ENCODE measurements around the gene MPHOSPH6. TPM values are rescaled to one million over a fixed set of nuclear protein-coding genes. Genes with fewer than 3 reads are reported as not detected.
A peak's percentile ranks its signal among the peaks of the same experiment; 100 is the strongest.
"Not testable (repeated sequence)": the region's sequence is repeated elsewhere in the genome, so short reads cannot be mapped to it uniquely, and the experiment has no call there.

MPHOSPH6 gene
- total RNA-seq, 4 donors from 2014 or later: 5.0 to 47.7 (median 32.4) TPM; not detected in 1

DNA sequence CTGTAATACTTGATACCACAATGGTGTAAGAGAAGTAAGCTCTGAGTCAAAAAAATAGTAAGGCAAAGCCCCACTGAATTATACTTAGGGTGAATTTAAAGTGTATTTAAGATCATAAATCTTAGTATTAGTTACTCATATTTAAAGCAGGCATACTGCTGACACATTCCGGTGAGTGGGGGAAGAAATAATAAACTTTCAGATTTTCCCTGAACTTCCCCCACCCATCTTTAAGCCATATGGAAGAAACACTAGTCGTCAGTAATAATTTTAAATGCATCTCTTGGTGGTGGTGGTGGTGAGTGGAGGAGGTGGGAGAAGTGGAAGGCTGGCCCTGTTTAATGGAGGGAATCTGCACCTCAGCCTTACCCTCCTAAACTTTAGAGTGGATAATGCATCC lies 20.5 kb downstream of the MPHOSPH6 start:
- no peaks in the 10 kb centered on the region for H3K9me3 ChIP-seq
- H3K27me3 ChIP-seq: no peaks in the 10 kb centered on the region
- intact Hi-C loops (cut with DNase I; ENCODE audit: low total_unique reads) (no loop called here), in situ Hi-C loops (cut with MboI; ENCODE audit: low pct_ligation_motif_present in 1 of 4, low pct_unique_long_range_greater_than_20kb in 1 of 4, low sequenced_read_pairs in 3 of 4) (no loop called here)
- DNase-seq: no peak
- peaks cover 0 to 2% (median 0%) of the 10 kb centered on the region in 4 donors for H3K36me3 ChIP-seq
- H3K4me1 ChIP-seq: peaks cover 0 to 19% (median 8%) of the 10 kb centered on the region in 4 donors
- H3K27ac ChIP-seq: no peak overlapping the region
- no peak overlapping the region for H3K4me3 ChIP-seq
- TF ChIP-seq POLR2AphosphoS5 (IDR thresholded peaks at IDR 0.05) (no peak), EP300 (IDR thresholded peaks at IDR 0.05; ENCODE audit: low read depth) (no peak), POLR2A (IDR thresholded peaks at IDR 0.05) (no peak)
- TF ChIP-seq, protein P1, sequence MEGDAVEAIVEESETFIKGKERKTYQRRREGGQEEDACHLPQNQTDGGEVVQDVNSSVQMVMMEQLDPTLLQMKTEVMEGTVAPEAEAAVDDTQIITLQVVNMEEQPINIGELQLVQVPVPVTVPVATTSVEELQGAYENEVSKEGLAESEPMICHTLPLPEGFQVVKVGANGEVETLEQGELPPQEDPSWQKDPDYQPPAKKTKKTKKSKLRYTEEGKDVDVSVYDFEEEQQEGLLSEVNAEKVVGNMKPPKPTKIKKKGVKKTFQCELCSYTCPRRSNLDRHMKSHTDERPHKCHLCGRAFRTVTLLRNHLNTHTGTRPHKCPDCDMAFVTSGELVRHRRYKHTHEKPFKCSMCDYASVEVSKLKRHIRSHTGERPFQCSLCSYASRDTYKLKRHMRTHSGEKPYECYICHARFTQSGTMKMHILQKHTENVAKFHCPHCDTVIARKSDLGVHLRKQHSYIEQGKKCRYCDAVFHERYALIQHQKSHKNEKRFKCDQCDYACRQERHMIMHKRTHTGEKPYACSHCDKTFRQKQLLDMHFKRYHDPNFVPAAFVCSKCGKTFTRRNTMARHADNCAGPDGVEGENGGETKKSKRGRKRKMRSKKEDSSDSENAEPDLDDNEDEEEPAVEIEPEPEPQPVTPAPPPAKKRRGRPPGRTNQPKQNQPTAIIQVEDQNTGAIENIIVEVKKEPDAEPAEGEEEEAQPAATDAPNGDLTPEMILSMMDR (IDR thresholded peaks at IDR 0.05): no peak
- WGBS, 2 donors (ENCODE audit: low coverage in 1 of 2): 88 to 92% methylated on average over 2 of the region's 2 CpGs

DNA sequence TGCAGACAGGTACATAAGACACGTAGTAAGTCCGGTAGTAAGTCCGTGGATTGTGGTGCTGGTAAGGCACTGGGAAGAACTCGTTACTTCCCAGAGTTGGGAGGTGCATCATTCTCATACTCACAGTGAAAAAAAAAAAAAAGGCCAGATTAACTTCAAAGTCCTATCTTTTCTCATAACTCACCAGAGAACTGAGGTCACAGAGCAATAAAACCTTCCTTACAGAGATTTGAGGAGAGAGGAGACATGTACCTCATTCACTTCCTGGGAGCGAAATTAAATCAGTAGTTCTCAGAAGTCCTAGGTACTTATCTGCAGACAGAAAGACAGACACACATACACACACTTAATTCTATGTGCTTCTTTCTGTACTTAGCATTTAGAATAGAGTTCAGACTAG lies 22.5 kb downstream of the MPHOSPH6 start:
- intact Hi-C loops (cut with DNase I; ENCODE audit: low total_unique reads): no loop called here

DNA sequence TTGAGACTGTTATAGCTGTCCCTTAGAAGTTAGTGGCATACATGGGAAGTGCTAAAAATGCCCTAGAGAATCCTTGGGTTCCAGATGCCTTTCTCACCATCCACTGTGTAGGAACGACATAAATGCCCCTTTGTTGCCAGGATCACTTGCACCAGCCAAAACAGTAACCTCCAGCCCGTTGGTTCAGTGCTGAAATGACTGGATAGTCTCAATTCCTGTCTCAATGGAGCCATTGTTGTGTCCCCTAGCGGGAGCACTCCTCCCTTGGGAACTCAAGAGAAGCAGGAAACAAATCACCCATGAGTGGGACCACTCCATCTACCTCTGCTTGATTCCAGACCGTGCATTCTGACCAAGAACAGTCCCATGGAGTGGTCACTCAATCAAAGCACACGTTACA lies 23.1 kb downstream of the MPHOSPH6 start:
- 74 to 88% methylated on average over 4 to 5 of the region's 5 CpGs for whole genome bisulfite sequencing, 2 donors (ENCODE audit: low coverage in 1 of 2)
- in situ Hi-C loops (cut with MboI; ENCODE audit: low pct_ligation_motif_present in 1 of 4, low pct_unique_long_range_greater_than_20kb in 1 of 4, low sequenced_read_pairs in 3 of 4): no loop called here
- no peak for DNase-seq

More for the DNA sequence above, 22.5 kb downstream of the MPHOSPH6 start:
- Histone ChIP-seq H3K36me3 (peaks cover 0 to 2% (median 0%) of the 10 kb centered on the region in 4 donors), H3K27me3 (no peaks in the 10 kb centered on the region), H3K4me3 (no peak overlapping the region), H3K9me3 (no peaks in the 10 kb centered on the region), H3K4me1 (peaks cover 0 to 6% (median 2%) of the 10 kb centered on the region in 4 donors), H3K27ac (no peak overlapping the region)
- no peak for DNase-seq
- TF ChIP-seq EP300 (IDR thresholded peaks at IDR 0.05; ENCODE audit: low read depth): no peak
- TF ChIP-seq POLR2A (IDR thresholded peaks at IDR 0.05): no peak
- TF ChIP-seq, protein P1 (IDR thresholded peaks at IDR 0.05): no peak
- no peak for TF ChIP-seq POLR2AphosphoS5 (IDR thresholded peaks at IDR 0.05)
- in situ Hi-C loops (cut with MboI; ENCODE audit: low pct_ligation_motif_present in 1 of 4, low pct_unique_long_range_greater_than_20kb in 1 of 4, low sequenced_read_pairs in 3 of 4): no loop called here
- 83 to 100% methylated on average over 1 to 5 of the region's 5 CpGs for WGBS, 2 donors (ENCODE audit: low coverage in 1 of 2)

DNA sequence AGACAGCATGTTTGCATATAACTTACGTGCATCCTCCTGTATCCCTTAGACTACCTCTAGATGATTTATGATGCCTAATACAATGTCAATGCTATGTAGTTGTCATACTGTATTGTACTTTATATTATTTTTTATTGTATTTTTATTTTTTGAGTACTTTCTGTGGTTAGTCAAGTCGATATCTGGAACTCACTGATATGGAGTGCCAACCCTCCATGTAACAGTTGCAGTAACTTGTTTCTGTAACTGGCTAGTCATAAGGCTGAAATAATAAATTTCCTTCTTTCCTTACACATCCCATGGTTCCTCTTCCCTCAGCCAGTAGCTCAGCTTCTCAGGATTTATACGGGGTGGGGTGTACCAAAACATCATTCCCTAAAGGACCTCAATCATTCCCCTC lies 23.5 kb downstream of the MPHOSPH6 start:
- DNase-seq: no peak
- Histone ChIP-seq H3K27me3 (no peaks in the 10 kb centered on the region), H3K4me1 (no peaks in the 10 kb centered on the region), H3K9me3 (no peaks in the 10 kb centered on the region), H3K36me3 (peaks cover 0 to 2% (median 0%) of the 10 kb centered on the region in 4 donors), H3K4me3 (no peak overlapping the region), H3K27ac (no peak overlapping the region)
- TF ChIP-seq POLR2AphosphoS5 (IDR thresholded peaks at IDR 0.05) (no peak), EP300 (IDR thresholded peaks at IDR 0.05; ENCODE audit: low read depth) (no peak), POLR2A (IDR thresholded peaks at IDR 0.05) (no peak)
- TF ChIP-seq, protein P1 (IDR thresholded peaks at IDR 0.05): no peak
- WGBS, 2 donors (ENCODE audit: low coverage in 1 of 2): 87 to 100% methylated on average over 2 to 3 of the region's 3 CpGs
- in situ Hi-C loops (cut with MboI; ENCODE audit: low pct_ligation_motif_present in 1 of 4, low pct_unique_long_range_greater_than_20kb in 1 of 4, low sequenced_read_pairs in 3 of 4): no loop called here
- intact Hi-C loops (cut with DNase I; ENCODE audit: low total_unique reads): no loop called here

More for the DNA sequence above, 23.1 kb downstream of the MPHOSPH6 start:
- H3K4me3 ChIP-seq: no peak overlapping the region
- intact Hi-C loops (cut with DNase I; ENCODE audit: low total_unique reads): no loop called here
- H3K36me3 ChIP-seq: peaks cover 0 to 2% (median 0%) of the 10 kb centered on the region in 4 donors
- H3K4me1 ChIP-seq: peaks cover 0 to under 1% (median 0%) of the 10 kb centered on the region in 4 donors
- no peak overlapping the region for H3K27ac ChIP-seq
- TF ChIP-seq POLR2A (IDR thresholded peaks at IDR 0.05) (no peak), POLR2AphosphoS5 (IDR thresholded peaks at IDR 0.05) (no peak), EP300 (IDR thresholded peaks at IDR 0.05; ENCODE audit: low read depth) (no peak)
- no peaks in the 10 kb centered on the region for H3K27me3 ChIP-seq
- H3K9me3 ChIP-seq: no peaks in the 10 kb centered on the region

DNA sequence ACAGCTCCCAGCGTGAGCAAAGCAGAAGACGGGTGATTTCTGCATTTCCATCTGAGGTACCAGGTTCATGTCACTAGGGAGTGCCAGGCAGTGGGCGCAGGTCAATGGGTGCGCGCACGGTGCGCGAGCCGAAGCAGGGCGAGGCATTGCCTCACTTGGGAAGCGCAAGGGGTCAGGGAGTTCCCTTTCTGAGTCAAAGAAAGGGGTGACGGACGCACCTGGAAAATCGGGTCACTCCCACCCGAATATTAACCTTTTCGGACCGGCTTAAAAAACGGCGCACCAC lies 30.8 kb downstream of the MPHOSPH6 start:
- Histone ChIP-seq H3K27ac (peak overlapping the region in 1 of 4 donors; percentile 45), H3K4me3 (peak overlapping the region in 1 of 4 donors; percentile 36)
- in situ Hi-C loops (cut with MboI; ENCODE audit: low pct_ligation_motif_present in 1 of 4, low pct_unique_long_range_greater_than_20kb in 1 of 4, low sequenced_read_pairs in 3 of 4); H3K36me3 ChIP-seq; DNase-seq; H3K27me3 ChIP-seq; H3K9me3 ChIP-seq; H3K4me1 ChIP-seq; intact Hi-C loops (cut with DNase I; ENCODE audit: low total_unique reads): not testable (repeated sequence)
- WGBS, 2 donors (ENCODE audit: low coverage in 1 of 2): 63 to 78% methylated on average over 16 to 19 of the region's 19 CpGs
